Gastroesophageal sphincter (tissue), 4 donors: ENCODE measurements around the gene PCDHA4. TPM values are rescaled to one million over a fixed set of nuclear protein-coding genes. Genes with fewer than 3 reads are reported as not detected.

Experiments used
- ATAC-seq: fragments of 150-250 bp; one replicate; pipeline ENCODE4 v1.9.1; 2016; ENCODE audit warnings: mild to moderate bottlenecking, moderate library complexity
- H3K27ac ChIP-seq, 4 donors: fragments of 200-600 bp; sonication (generic) in 3 of 4; 1 replicate in 3 of 4; 2 replicates in 1 of 4; pipeline ENCODE4 v1.5.1; 2016 to 2019
- H3K27me3 ChIP-seq: fragments of 200-600 bp; sonication (generic); one replicate; pipeline ENCODE4 v1.5.1; 2019
- H3K36me3 ChIP-seq, 2 donors: fragments of 200-600 bp; sonication (generic); one replicate each; pipeline ENCODE4 v1.5.1; 2019; ENCODE audit warnings: control low read depth in 1 of 2
- H3K4me1 ChIP-seq, 3 donors: fragments of 200-600 bp; sonication (generic); 1 replicate in 2 of 3; 2 replicates in 1 of 3; pipeline ENCODE4 v1.5.1; 2016 to 2019; ENCODE audit warnings: control low read depth in 2 of 3
- H3K4me3 ChIP-seq, 2 donors: fragments of 200-600 bp; sonication (generic); one replicate each; pipeline ENCODE4 v1.5.1; 2019; ENCODE audit warnings: mild to moderate bottlenecking in 1 of 2, moderate library complexity in 1 of 2
- H3K9me3 ChIP-seq, 3 donors: fragments of 200-600 bp; sonication (generic); one replicate each; pipeline ENCODE4 v1.5.1; 2017 to 2019; ENCODE audit warnings: control low read depth in 2 of 3
- EP300 ChIP-seq: sonication (generic); formaldehyde crosslinking; IDR thresholded peaks from one replicate; pipeline ENCODE4 v1.6.1; 2017; ENCODE audit warnings: antibody characterized with exemption, mild to moderate bottlenecking
- POLR2A ChIP-seq, 2 donors: fragments of 450-650 bp; IDR thresholded peaks; one replicate each; pipeline ENCODE4 v1.6.1; 2017; ENCODE audit warnings: antibody characterized with exemption in 2 of 2, mild to moderate bottlenecking in 2 of 2, moderate library complexity in 1 of 2
- POLR2AphosphoS5 ChIP-seq: sonication (generic); formaldehyde crosslinking; IDR thresholded peaks from one replicate; pipeline ENCODE4 v1.6.1; 2017; ENCODE audit warnings: antibody characterized with exemption
- WGBS, 2 donors: methylation state at CpG; one replicate each; pipeline ENCODE4 v1.1.5; 2018; ENCODE audit warnings: low coverage in 1 of 2; 5-methylcytosine and 5-hydroxymethylcytosine counted together
- total RNA-seq, 4 donors: library from RNA; depleted of rRNA; stranded (reverse); fragments of >200 nt; gene quantifications; one replicate each; pipeline ENCODE4 v1.1.0, GENCODE V29; 2016
- TF ChIP-seq, protein P1 (sequence below), 4 experiments: fragments of 200-600 bp in 2 of 4; fragments of 450-650 bp in 2 of 4; sonication (generic) in 1 of 4; IDR thresholded peaks; one replicate each; pipeline ENCODE4 v1.5.1; 2017 to 2019; ENCODE audit warnings: antibody characterized with exemption in 4 of 4, mild to moderate bottlenecking in 2 of 4, moderate library complexity in 2 of 4

PCDHA4 gene
- total RNA-seq, result under 1 TPM in 3 of 4 donors, not detected in 1; 0.13 to 0.96 (median 0.31) TPM

GRCh38 chr5:140806834-140807775, at the start of gene PCDHA4:
PCDHA4 (plus strand) TSS chr5:140807068.
- TF ChIP-seq, protein P1, sequence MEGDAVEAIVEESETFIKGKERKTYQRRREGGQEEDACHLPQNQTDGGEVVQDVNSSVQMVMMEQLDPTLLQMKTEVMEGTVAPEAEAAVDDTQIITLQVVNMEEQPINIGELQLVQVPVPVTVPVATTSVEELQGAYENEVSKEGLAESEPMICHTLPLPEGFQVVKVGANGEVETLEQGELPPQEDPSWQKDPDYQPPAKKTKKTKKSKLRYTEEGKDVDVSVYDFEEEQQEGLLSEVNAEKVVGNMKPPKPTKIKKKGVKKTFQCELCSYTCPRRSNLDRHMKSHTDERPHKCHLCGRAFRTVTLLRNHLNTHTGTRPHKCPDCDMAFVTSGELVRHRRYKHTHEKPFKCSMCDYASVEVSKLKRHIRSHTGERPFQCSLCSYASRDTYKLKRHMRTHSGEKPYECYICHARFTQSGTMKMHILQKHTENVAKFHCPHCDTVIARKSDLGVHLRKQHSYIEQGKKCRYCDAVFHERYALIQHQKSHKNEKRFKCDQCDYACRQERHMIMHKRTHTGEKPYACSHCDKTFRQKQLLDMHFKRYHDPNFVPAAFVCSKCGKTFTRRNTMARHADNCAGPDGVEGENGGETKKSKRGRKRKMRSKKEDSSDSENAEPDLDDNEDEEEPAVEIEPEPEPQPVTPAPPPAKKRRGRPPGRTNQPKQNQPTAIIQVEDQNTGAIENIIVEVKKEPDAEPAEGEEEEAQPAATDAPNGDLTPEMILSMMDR (IDR thresholded peaks at IDR 0.05), result peak in 1 of 4 experiments; percentile 48
- no peak for TF ChIP-seq POLR2AphosphoS5
- Histone ChIP-seq H3K4me3 (peak within 1 kb of the TSS; percentile 21 to 40), H3K36me3 (no peaks in the 10 kb centered on the region), H3K9me3 (peaks cover 0 to 76% (median 0%) of the 10 kb centered on the region in 3 donors), H3K27ac (peak within 1 kb of the TSS in 2 of 4 donors; percentile 19 to 53), H3K27me3 (peaks cover 59% of the 10 kb centered on the region), H3K4me1 (no peaks in the 10 kb centered on the region)
- ATAC-seq, result no peak
- WGBS, 2 donors, result 20 to 35% methylated on average over 8 to 9 of the region's 47 CpGs

- ATAC-seq, result no peak
- Histone ChIP-seq H3K9me3 (peaks cover 7 to 100% (median 9%) of the 10 kb centered on the region in 3 donors), H3K27ac (no peak overlapping the region), H3K27me3 (no peaks in the 10 kb centered on the region), H3K4me3 (no peak overlapping the region), H3K36me3 (no peaks in the 10 kb centered on the region), H3K4me1 (no peaks in the 10 kb centered on the region)
- TF ChIP-seq POLR2A (IDR thresholded peaks at IDR 0.05) (no peak), EP300 (no peak), POLR2AphosphoS5 (no peak)
- TF ChIP-seq, protein P1 (IDR thresholded peaks at IDR 0.05), result no peak
- WGBS, 2 donors, result 77 to 92% methylated on average over 2 of the region's 2 CpGs
Observed at GRCh38 chr5:140764177-140764973, 42.5 kb upstream of the PCDHA4 start.

DNA sequence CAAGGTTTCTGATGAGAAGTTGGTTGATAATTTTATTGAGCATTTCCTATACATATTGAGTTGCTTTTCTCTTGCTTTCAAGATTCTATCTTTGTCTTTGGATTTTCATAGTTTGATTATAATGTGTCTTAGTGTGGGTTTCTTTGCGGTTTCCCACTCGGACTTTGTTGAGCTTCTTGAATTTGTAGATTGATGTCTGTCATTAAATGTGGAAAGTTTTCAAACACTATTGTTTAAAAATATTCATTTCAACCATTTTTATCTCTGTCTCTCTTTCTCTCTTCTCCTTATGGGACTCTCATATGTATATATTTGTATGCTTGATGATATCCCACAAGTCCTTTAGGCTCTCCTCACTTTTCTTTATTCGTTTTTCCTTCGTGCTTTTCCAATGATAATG, 39.4 kb upstream of the PCDHA4 start:
- H3K9me3 ChIP-seq, result peaks cover 7 to 97% (median 8%) of the 10 kb centered on the region in 3 donors
- 40 to 81% methylated on average over 1 to 4 of the region's 4 CpGs for WGBS, 2 donors
- H3K27me3 ChIP-seq, result no peaks in the 10 kb centered on the region
- H3K36me3 ChIP-seq, result no peaks in the 10 kb centered on the region
- no peak for TF ChIP-seq POLR2AphosphoS5
- no peak for TF ChIP-seq POLR2A (IDR thresholded peaks at IDR 0.05)
- TF ChIP-seq, protein P1 (IDR thresholded peaks at IDR 0.05), result no peak
- no peak for TF ChIP-seq EP300
- no peak for ATAC-seq
- H3K4me1 ChIP-seq, result no peaks in the 10 kb centered on the region
- H3K4me3 ChIP-seq, result no peak overlapping the region
- H3K27ac ChIP-seq, result no peak overlapping the region

- Histone ChIP-seq H3K27me3 (peaks cover 21% of the 10 kb centered on the region), H3K9me3 (peaks cover 0 to 87% (median 0%) of the 10 kb centered on the region in 3 donors), H3K4me1 (no peaks in the 10 kb centered on the region), H3K4me3 (no peak overlapping the region), H3K36me3 (no peaks in the 10 kb centered on the region), H3K27ac (no peak overlapping the region)
- ATAC-seq, result no peak
- WGBS, 2 donors, result 64% methylated on average over 1 of the region's 1 CpG; no CpG with 5 or more reads in 1 of the 2 donors
- TF ChIP-seq EP300 (no peak), POLR2AphosphoS5 (no peak), POLR2A (IDR thresholded peaks at IDR 0.05) (no peak)
- TF ChIP-seq, protein P1 (IDR thresholded peaks at IDR 0.05), result no peak
Observed at GRCh38 chr5:140780512-140780911, 26.4 kb upstream of the PCDHA4 start.
